ENCODE results near the gene PDE7B.

The PDE7B gene

DNA sequence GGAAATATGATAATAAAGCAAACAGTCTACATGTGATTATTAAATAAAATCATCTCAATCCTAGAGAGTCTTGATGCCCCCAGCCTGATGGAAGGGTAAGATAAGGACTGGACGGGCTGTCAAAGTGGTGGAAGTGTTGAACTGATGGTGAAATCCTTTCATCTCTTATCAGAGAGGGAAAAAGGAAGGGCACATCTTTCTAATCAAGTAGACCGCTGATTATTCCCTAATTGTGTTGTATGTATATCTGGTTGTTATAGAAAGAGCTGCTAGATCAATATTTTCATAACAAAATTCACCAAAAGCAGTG is 184.5 kb downstream of the PDE7B start:
- DNase-seq: no peak

DNA sequence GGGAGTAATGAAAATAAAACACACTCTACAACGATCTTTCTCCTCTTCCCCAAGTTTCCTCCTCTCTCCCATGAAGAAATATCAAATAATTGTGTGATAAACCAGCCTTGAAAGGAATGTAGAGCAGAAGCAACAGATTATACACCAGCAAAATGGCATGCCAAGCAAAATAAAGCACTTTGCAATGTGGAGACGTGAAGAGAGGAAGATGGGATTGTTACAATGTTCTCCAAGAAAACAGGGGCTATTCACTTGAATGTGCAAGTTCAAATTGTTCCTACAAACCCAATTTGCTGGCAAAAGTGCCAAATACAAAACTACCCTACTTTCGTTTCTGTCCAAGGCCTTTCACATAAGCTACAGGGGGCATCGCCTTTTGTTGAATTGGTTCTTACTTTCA is 185.1 kb downstream of the PDE7B start:
- no peak for DNase-seq

GRCh38 chr6:136037242-136037875 is 185.9 kb downstream of the PDE7B start:
- no peak for DNase-seq

DNA sequence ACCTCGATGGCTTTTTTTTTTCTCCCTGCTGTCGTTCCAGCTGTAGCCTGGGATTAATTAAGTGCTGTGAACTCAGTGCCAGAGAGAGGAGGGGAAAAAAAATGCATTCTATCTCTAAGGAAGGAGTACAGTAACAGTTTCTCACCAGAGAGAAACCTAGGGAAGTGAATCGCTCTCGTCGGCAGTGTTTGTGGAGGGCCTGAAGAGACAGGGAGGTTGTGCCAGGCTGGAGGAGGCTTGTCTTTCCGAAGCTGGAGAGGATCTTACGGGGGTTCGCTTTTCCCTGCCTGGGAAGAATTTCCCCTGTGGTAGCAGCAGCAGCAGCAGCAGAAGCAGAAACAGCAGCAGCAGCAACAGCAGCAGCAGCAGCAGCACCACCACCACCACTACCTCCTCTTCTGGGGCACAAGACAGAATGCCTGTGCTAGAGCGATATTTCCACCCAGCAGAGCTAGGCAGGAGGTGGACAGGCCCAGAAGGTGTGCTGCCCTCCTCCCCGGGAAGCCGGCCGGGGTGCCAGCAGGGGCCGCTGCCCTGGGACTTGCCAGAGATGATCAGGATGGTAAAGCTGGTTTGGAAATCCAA is 186.5 kb downstream of the PDE7B start:
- no peak for DNase-seq

- no peak for DNase-seq
These were observed 187.0 kb downstream of the PDE7B start for GRCh38 chr6:136038531-136038930.

GRCh38 chr6:136039185-136039584 is 187.7 kb downstream of the PDE7B start:
- DNase-seq: no peak

DNA sequence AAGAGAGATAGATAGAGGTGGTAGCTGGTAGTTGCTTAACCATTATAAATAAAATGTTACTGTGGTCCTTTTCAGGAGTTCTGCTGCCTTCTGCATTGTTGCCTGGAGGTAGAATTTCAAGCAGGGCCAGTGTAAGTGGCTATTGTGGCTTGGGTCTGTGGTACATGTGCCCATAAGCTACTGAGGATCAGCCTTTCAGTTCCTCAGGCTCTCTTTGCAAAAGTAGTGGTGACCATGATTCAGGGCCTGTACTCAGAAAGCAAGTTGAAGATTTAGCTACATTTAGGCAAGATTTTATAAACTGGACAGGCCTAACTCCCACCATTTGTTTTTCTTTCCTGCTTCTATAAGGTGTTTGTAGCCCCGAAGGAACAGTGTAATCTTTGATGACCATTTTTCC is 199.0 kb downstream of the PDE7B start:
- no peak for DNase-seq

DNA sequence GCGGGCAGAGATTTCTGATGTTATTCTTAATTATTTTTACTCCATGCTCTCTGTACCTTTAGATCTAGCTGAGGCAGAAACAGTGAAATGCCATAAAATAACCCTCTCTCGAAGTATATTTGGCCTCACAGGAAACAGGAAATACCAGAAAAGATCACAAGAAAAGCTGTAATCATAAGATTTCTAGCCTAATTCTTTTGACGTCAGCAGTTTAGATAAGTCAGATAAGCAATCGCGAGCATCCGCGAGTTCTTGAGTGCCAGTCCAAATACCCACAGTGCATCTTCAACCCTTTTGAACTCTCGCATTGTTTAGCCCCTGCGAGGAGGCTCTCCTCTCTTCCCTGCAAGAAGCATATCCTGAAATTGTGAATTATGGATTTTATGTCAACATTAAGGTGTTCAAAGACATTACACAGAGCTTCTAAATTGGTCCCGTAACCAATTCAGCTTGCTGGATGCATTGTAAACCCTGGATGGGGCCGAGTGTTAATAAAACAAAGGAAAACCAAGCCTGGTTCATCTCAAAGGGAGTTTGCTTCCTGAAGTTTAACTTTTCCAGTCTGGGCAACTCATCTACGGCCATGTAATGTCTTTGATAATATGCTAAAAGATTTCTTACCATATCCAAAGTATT is 199.8 kb downstream of the PDE7B start:
- DNase-seq: no peak

DNA sequence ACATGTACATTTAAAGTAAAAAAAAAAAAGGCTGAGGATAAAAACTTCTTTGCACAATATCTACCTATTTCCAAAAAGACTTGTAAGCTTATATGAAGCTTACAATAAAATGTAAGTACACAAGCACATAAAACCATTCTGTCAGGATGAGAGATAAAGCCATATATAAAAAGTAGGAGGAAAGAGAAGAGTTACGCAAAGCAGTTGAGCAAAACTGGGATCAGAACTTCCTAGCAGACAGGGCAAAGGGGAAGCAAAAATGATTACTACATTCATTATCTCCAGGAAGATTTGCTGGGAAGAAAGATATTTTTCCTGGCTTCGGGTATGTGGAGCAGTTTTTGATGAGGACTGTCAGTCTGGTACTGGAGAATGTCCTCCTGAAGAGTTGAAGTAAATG is 200.5 kb downstream of the PDE7B start:
- DNase-seq: no peak

GRCh38 chr6:136058852-136059251 is 207.4 kb downstream of the PDE7B start:
- no peak for DNase-seq

DNA sequence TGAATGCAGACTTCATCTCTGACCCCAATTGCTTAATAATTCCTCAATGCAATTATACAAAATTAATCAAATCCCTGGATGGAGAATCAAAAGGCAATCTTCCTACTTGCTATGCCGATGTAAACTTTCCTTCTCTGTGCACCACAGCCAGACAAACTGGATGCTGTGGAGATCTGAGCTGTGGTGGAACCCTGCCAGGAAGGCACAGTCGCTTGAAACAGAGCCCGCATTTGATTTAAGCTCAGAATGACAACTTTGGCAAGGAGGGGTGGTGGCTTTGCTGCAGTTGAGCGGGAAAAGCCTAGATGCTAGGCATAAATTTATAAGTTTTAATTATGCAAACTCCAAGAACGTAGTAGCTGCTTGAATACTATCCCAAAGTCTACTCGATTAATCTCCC is 207.8 kb downstream of the PDE7B start:
- no peak for DNase-seq

- no peak for DNase-seq
These were observed 208.6 kb downstream of the PDE7B start for GRCh38 chr6:136060052-136060451.

DNA sequence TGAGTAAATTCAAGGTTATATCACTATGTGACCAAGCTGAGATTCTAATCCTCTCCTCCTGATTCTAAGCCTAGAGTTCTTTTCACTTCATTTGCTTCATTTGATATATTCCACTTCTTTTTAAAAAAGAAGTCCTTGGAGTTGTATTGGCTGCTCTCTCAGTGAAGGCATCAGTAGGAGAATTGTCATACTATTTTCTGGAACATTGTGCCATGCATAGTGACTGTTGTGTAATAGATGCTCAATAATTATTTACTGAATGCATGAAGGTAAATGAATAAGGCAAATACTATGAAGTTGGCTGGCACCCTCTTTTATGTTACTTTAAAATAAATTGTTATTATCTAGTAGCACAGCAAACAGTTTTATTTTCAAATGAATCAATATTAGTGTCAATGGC is 209.3 kb downstream of the PDE7B start:
- DNase-seq: no peak

DNA sequence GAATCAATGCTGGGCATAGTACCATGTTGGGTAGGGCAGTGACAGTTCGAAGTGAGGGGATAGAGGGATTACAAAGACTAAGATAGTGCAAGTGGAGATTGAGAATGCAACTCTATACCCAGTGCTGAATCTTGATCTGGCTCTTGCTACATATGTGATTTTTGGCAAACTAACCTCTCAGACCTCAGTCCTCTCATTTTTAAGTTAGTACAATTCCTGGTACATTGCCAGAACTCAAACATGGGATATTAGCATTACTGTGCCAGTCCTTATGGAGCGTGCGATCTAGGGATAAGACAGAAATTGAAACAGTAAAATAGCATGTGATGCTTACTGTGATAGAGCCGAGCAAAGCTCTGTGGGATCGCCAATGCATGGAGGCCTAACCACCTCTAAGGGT is 210.2 kb downstream of the PDE7B start:
- DNase-seq: no peak

GRCh38 chr6:136063096-136063495 is 211.6 kb downstream of the PDE7B start:
- DNase-seq: no peak

- DNase-seq: no peak
These were observed 214.5 kb downstream of the PDE7B start for GRCh38 chr6:136066005-136066404.

DNA sequence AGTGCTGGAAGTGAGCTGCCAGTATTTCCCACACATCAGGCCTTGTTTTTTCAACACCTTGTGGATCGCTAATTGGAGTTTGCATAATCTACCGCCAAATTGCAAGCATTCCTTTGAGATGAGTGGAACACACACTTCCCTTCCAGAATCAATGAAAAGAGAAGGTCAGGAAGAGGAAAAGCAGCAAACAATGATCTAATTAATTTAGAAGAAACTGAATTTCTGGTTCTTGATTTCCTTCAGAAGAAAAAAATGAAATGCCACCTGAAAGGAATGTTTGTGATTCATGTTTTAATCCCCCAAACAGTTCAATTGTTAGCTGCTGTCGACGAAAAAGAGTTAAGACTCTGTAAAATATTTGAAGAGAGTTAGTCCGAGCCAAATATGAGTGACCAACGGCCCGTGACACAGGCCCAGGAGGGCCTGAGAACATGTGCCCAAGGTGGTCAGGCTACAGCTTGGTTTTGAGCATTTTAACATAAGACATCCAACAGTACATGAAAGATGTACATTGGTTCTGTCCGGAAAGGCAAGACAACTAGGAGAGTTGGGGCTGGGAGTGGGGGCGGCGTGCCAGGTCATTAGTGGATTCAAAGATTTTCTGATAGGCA is 216.3 kb downstream of the PDE7B start:
- DNase-seq: no peak

DNA sequence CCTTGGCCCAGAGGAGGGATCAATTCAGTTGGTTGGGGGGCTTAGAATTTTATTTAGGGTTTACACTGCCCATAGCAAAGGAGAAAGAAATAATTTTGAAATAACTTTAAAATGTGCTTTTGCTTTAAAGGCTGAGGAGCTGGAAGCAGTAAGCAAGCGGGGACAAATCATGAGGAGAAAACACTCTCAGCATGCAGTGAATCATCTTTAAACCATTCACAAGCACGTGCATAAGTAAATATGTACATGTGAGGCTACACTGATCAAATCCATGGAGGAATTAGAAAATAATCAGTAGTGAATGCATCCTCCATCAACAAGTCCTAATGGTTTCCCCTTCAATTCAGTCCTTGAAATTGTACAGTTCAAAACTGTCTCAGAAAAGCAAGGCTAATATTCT is 217.6 kb downstream of the PDE7B start:
- no peak for DNase-seq

DNA sequence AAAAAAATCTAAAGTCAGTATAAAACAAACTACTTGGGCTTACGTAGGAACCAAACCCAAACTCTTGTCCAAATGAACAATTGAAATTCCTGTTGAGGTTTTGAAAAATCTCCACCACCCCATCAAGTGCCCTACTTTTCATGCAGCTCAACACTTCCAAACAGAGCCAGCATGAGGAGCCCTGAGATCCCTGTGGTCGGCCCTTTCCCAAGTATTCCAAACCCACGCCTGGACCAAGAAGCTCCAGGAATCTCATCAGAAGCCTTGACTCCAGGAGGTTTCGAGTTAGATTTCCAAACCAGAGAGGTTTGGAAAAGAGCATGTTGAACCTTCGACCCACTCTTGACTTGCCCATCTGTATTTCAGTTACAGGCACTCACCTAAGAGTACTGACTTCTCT is 219.3 kb downstream of the PDE7B start:
- no peak for DNase-seq

DNA sequence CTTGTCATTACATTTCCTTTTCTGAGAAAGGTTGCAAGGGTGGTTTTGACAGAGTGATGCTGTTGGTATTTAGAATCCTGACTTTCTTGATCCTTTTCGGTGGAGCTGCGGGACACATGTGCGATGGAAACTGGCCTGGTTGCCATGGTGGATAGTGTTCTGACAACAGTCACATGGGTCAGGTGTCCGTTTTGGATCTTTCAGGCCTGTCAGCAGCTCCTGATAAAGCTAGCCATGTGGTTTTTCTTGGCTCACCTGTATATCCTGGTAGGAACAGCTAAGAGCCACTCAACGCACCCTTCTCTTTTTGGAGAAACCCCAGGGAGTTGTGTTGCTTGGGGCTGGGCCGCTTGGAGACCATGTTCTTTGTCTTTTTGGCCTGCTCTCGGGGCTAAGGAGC is 221.2 kb downstream of the PDE7B start:
- no peak for DNase-seq

- no peak for DNase-seq
These were observed 221.7 kb downstream of the PDE7B start for GRCh38 chr6:136073216-136073615.

DNA sequence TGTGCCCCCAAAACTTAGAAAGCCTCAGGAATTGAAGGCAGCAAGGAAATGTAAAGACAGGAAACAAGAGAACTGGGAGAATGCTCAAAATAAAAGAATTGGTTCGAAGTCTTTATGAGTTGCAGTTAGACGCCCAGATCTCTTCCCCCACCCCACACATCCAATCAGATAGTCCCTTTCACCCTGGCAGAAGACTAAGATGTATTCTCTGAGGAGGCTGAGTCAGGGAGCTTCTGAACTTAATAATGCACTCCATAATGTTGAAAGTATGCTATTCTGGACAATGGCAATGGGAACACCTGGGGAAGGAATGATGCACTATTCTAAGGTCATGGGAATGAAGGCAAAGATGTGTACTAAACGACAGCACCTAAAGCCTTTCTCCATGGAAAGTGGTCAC is 225.0 kb downstream of the PDE7B start:
- no peak for DNase-seq

GRCh38 chr6:136077834-136078576 is 226.5 kb downstream of the PDE7B start:
- peak; percentile 67 for DNase-seq
